ENCODE results near the gene AVL9.

DNA sequence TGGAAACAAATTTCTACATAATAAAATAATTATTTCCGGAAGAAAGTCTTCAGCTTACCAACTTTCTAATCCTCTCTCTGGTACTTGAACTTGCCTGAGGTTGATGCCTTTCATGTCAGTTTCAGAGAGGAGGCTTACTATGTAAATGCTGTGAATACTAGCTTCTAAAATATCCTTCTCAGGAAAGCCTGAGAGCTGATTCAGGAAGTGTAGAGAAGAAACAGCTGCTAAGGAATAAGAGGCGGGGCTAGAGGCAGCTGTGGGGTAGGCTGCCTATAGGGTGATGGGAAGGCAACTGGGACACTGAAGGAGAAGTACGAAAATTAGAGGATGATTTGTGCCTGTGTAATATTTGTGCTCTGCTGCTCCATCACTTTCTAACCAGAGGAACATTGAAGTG lies 69.3 kb downstream of the AVL9 start:
- TF ChIP-seq EZH2 (IDR thresholded peaks at IDR 0.05; ENCODE audit: borderline replicate concordance, insufficient read depth, low read depth, low read length, poor library complexity, severe bottlenecking), result no peak
- TF ChIP-seq, protein P1, sequence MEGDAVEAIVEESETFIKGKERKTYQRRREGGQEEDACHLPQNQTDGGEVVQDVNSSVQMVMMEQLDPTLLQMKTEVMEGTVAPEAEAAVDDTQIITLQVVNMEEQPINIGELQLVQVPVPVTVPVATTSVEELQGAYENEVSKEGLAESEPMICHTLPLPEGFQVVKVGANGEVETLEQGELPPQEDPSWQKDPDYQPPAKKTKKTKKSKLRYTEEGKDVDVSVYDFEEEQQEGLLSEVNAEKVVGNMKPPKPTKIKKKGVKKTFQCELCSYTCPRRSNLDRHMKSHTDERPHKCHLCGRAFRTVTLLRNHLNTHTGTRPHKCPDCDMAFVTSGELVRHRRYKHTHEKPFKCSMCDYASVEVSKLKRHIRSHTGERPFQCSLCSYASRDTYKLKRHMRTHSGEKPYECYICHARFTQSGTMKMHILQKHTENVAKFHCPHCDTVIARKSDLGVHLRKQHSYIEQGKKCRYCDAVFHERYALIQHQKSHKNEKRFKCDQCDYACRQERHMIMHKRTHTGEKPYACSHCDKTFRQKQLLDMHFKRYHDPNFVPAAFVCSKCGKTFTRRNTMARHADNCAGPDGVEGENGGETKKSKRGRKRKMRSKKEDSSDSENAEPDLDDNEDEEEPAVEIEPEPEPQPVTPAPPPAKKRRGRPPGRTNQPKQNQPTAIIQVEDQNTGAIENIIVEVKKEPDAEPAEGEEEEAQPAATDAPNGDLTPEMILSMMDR (IDR thresholded peaks at IDR 0.05), result no peak
